Dedifferentiated amniotic fluid mesenchymal stem cell (primary cell): ENCODE data around the gene HORMAD2.

Source experiments
- DNase-seq: peaks from one replicate; pipeline ENCODE4 v3.0.0-alpha.2; 2016; ENCODE audit errors: extremely low spot score

The HORMAD2 gene

GRCh38 chr22:30225220-30225927, 145.1 kb downstream of the HORMAD2 start:
- DNase-seq: no peak

- DNase-seq: no peak
These were observed 146.0 kb downstream of the HORMAD2 start for GRCh38 chr22:30226192-30226832.
